GM19035 (cell line): ENCODE measurements around the gene GJB1.

ENCODE experiments used
- ATAC-seq: cut with Tn5 transposase; IDR thresholded peaks from one replicate; pipeline ENCODE4 v1.9.1; 2021; ENCODE audit not compliant: unreplicated experiment

The GJB1 gene

GRCh38 chrX:71214604-71215337 is 8.3 kb upstream of the GJB1 start:
- ATAC-seq: no peak

DNA sequence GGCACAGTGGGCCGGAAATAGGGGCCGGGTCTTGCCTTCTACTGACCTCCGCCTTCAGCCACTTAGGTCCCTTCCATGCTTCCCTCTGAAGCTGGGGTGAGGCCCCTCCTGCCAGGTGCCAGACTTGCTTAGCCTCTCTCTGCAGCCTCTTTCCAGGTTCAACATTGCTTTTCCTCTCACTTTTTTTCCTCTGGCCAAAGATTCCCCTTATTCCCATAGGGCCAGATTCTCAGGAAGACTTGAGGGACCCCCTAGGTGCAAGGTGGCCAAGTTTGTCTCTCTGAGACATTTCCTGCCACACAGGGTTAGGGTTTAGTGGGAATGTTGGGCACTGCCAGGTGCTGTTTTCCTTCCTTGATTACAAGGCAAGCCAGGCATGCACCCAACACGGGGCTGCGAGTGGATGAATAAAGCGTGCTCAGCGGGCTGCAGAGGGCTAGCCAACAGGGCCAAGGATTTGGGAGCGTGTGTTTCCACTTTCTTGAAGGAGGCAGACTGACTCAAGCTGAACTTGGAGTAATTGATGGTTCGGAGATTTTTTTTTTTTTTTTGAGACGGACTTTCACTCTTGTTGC is 7.6 kb upstream of the GJB1 start:
- ATAC-seq: no peak

GRCh38 chrX:71216485-71216884 is 6.5 kb upstream of the GJB1 start:
- no peak for ATAC-seq

GRCh38 chrX:71217298-71217697 is 5.7 kb upstream of the GJB1 start:
- no peak for ATAC-seq

GRCh38 chrX:71221145-71221544 is 1.9 kb upstream of the GJB1 start:
- ATAC-seq: no peak

DNA sequence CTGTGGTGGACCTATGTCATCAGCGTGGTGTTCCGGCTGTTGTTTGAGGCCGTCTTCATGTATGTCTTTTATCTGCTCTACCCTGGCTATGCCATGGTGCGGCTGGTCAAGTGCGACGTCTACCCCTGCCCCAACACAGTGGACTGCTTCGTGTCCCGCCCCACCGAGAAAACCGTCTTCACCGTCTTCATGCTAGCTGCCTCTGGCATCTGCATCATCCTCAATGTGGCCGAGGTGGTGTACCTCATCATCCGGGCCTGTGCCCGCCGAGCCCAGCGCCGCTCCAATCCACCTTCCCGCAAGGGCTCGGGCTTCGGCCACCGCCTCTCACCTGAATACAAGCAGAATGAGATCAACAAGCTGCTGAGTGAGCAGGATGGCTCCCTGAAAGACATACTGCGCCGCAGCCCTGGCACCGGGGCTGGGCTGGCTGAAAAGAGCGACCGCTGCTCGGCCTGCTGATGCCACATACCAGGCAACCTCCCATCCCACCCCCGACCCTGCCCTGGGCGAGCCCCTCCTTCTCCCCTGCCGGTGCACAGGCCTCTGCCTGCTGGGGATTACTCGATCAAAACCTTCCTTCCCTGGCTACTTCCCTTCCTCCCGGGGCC is 1.2 kb downstream of the GJB1 start:
- ATAC-seq: no peak

DNA sequence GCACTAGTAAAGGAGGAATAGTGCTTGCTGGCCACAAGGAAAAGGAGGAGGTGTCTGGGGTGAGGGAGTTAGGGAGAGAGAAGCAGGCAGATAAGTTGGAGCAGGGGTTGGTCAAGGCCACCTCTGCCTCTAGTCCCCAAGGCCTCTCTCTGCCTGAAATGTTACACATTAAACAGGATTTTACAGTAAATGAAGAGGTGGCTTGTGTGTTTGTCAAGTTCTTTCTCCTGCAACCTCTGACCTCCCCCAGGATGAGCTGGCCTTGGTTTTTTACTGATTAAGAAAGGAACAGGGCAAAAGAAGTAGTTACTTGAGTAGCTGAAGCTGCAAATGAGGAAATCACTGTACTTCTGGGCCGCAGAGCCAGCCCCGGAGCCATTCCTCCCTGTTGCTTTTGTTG is 2.0 kb downstream of the GJB1 start:
- no peak for ATAC-seq

DNA sequence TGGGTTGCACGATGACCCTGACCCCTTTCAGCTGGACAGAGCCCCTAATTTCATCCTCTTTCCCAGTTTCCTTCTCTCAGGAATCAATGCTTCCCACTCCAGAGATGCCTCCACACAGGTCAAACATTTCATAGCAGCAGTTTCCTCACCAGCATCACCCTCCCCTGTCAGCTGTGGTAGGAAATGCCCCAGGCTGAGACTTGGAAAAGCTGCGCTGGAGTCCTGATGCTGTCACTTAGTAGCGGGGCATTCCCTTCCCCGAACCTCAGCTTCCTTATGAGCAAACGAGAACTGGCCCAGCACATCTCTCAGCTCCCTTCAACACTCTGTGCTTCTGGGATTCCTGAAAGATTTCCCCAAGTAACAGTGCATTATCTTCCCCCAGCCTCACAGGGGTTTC is 2.7 kb downstream of the GJB1 start:
- ATAC-seq: no peak

DNA sequence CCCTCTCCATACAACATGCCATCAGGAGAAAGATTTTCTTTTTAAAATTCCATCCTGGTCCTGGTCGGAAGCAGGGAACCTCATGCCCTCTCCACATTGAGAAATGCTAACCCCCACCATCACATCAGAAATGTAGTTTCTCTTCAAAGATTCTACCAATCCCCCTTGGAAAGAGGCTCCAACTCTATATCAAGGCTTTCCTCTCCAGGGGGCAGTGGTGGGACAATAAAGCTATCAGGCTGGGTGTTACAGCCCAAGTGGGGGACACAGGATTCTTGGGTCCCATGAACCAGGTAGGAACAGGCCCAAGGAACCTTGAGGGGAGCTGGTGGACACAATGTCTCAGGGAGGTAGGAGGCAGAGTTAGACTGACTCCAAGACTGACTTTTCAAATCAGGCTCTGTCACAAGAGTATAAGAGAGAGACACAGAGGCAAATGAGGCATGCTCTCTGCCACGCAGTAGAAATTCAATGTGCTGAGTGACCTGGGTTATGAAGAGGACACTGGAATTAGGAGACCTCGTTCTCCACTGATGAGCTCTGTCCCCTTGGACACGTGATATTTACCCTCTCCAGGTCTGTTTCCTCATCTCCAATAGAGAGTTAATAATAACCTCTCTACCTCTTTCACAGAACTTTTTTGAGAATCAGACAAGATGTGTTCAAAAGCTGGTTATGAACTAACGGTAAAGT is 4.5 kb downstream of the GJB1 start:
- ATAC-seq: no peak

DNA sequence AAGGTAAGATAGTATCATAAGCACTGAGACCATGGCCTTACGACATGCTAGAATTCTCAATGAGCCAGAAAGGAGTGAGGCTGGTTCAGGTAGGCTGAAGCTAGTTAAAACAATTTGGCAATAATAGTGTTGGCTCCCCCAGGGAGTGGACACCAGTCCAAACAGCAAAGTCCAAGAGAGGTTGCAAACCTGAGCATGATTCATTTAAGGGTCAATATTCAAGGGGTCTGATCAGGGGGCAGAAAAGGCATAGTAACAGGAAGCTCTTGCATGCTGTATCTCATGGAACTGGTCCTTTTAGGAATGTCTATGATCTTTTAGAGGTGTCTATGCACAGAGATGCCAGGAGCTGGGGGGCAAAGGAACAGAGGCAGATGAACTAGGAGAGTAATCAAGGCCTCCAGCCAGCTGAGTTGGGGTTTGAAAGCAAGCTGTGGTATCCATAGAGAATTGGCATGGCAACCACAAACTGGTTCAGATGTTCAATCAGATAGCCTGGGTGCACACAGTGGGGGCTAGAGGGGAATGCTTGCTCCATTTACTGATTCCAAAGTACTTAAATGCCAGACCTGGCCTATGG is 5.1 kb downstream of the GJB1 start:
- ATAC-seq: no peak

- ATAC-seq: no peak
Observed at GRCh38 chrX:71235482-71235881, 12.5 kb downstream of the GJB1 start.

DNA sequence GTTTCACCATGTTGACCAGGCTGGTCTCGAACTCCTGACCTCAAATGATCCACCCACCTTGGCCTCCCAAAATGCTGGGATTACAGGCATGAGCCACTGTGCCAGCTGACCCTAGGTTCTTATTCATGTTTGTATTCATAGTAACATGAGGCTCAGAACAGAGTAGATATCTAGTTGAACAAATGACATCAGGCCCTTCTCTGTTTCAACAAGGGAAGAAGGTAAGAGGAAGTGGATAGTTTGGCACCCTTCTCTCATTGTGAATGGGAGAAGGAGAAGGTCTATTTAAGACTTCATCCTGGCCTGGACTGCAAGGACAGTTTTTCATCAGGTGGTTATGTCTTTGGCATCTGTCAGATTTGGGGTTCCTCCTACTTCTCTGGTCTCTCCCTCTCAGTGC is 13.8 kb downstream of the GJB1 start:
- no peak for ATAC-seq

GRCh38 chrX:71239781-71240180 is 16.8 kb downstream of the GJB1 start:
- no peak for ATAC-seq

GRCh38 chrX:71241301-71241700 is 18.3 kb downstream of the GJB1 start:
- no peak for ATAC-seq

DNA sequence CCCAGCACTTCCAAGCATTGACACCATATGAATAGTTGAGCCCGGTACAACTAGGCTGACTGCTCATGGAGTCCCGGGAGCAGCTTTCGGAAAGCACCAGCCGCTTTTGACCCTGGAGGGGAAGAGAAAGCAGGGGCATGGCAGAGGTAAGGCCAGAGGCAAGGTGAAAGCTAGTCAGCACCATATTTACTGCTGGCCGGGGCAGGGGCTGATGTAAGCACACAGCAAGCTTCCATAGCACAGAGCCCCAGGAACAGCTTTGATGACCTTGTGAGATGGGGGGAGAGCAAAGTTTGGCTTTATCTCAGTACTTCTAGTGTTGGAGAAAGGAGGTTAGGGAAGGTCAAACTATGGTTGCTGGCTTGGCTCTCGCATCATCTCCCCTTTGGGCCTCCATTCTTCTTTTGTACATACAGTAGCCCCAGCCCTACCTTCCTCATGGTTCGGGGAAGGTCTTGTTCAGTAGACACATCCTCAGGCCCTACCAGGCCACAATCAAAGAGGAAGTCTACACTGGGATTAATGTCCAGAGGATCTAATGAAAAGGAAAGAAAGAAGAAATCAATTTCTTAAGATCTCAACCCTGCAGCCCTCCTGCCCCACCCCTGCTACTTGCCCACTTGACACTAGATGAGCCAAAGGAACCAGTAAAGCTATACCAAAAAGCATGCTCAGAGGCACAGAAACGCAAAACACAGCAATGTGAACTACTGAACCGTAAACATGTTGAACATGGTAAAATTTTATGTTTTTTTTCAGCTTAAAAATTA is 21.5 kb downstream of the GJB1 start:
- ATAC-seq: no peak

GRCh38 chrX:71245159-71245558 is 22.1 kb downstream of the GJB1 start:
- no peak for ATAC-seq

GRCh38 chrX:71250841-71251240 is 27.8 kb downstream of the GJB1 start:
- no peak for ATAC-seq

GRCh38 chrX:71251466-71251973 is 28.5 kb downstream of the GJB1 start:
- no peak for ATAC-seq

- ATAC-seq: no peak
Observed at GRCh38 chrX:71252221-71252620, 29.2 kb downstream of the GJB1 start.

DNA sequence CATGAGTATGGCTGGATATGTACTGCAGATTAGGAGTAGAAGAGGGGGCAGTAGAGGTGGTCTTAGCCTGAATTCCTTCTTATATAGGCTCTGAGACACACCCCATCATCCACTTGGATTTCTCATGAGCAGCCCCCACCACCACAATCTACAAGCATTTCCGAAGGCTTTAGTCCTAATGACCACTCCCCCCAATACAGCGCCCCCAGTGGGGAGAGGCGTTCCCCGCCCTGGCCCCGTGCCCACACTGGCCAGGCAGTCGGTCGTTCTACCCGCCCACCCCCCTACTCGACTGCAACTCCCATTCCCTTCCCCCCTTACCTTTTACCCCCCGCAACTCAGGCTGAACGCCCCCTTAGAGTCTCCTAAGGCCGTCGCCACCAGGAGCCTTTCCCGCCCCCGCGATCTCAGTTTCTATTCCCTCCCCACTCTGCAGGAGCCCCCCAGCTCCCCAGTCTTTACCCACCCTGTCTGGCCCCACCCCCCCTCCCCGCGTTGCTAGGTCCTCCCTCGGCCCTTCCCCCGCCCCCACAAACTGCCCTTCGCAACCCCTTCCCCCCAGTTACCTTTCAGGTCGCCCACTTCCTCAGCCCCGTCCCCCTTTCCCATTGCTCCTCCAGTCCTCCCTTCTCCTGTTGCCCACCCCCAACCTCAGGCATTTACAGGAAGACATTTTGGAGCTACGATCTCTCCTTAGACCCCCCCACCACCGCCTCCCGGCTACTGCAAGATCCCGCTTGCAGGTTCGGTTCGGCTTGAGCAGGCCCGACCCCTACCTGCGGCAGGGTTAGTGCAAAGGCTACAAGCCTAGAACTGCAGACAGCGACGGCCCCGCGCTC is 30.4 kb downstream of the GJB1 start:
- no peak for ATAC-seq
